ENCODE results near the gene STAT5A.
"Not testable (repeated sequence)": the region's sequence is repeated elsewhere in the genome, so short reads cannot be mapped to it uniquely, and the experiment has no call there.

STAT5A gene

GRCh38 chr17:42309986-42310786 lies 21.9 kb downstream of the STAT5A start:
- DNase-seq = no peak

GRCh38 chr17:42310787-42311215 lies 22.5 kb downstream of the STAT5A start:
- no peak for DNase-seq

GRCh38 chr17:42311240-42312034 lies 23.1 kb downstream of the STAT5A start:
- DNase-seq = no peak

GRCh38 chr17:42312035-42312284 lies 23.7 kb downstream of the STAT5A start:
- no peak for DNase-seq

GRCh38 chr17:42312285-42313130 lies 24.2 kb downstream of the STAT5A start:
- peak; percentile 42 to 59 (median 58) for DNase-seq

GRCh38 chr17:42313389-42313772 lies 25.1 kb downstream of the STAT5A start:
- no peak for DNase-seq

GRCh38 chr17:42313773-42314566 lies 25.7 kb downstream of the STAT5A start:
- no peak for DNase-seq

GRCh38 chr17:42315402-42316156 lies 27.3 kb downstream of the STAT5A start:
- no peak for DNase-seq

- no peak for DNase-seq
Measured at GRCh38 chr17:42316755-42317154, 28.5 kb downstream of the STAT5A start.

GRCh38 chr17:42317266-42317845 lies 29.1 kb downstream of the STAT5A start:
- no peak for DNase-seq

GRCh38 chr17:42317967-42318366 lies 29.7 kb downstream of the STAT5A start:
- not testable (repeated sequence) for DNase-seq

- DNase-seq = no peak
Measured at GRCh38 chr17:42321555-42321954, 33.3 kb downstream of the STAT5A start.

GRCh38 chr17:42322382-42323267 lies 34.3 kb downstream of the STAT5A start:
- peak; percentile 89 to 95 (median 94) for DNase-seq

- DNase-seq = no peak
Measured at GRCh38 chr17:42323268-42323773, 35.0 kb downstream of the STAT5A start.

- DNase-seq = no peak
Measured at GRCh38 chr17:42325026-42325425, 36.7 kb downstream of the STAT5A start.

- no peak for DNase-seq
Measured at GRCh38 chr17:42329025-42329976, 41.0 kb downstream of the STAT5A start.

- DNase-seq = no peak
Measured at GRCh38 chr17:42333053-42333452, 44.8 kb downstream of the STAT5A start.

GRCh38 chr17:42334677-42335076 lies 46.4 kb downstream of the STAT5A start:
- DNase-seq = no peak

- no peak for DNase-seq
Measured at GRCh38 chr17:42337442-42337841, 49.1 kb downstream of the STAT5A start.
